HepG2 (cell line): ENCODE data around the gene AHRR.

ENCODE experiments used
- HDAC2 ChIP-seq: sonication (generic); formaldehyde crosslinking; IDR thresholded peaks from 2 replicates; pipeline ENCODE4 v1.4.0; 2020; ENCODE audit warnings: missing genetic modification reagents
- MXD4 ChIP-seq: IDR thresholded peaks from 2 replicates; pipeline ENCODE4 v1.6.1; 2016; ENCODE audit warnings: mild to moderate bottlenecking, missing biosample characterization, missing genetic modification reagents
- MYC ChIP-seq: sonication (generic); formaldehyde crosslinking; IDR thresholded peaks from 2 replicates; pipeline ENCODE4 v1.9.0; 2021; ENCODE audit warnings: missing genetic modification reagents, borderline replicate concordance
- POLR2AphosphoS2 ChIP-seq: IDR thresholded peaks from 2 replicates; pipeline ENCODE4 v1.6.1; 2011; ENCODE audit warnings: low read depth, low read length, improper control_type of control experiment
- RNF2 ChIP-seq: fragments of 450-650 bp; conservative IDR thresholded peaks from 2 replicates; pipeline ENCODE4 v1.6.1; 2016; ENCODE audit warnings: low read depth
- STAG1 ChIP-seq: sonication (generic); formaldehyde crosslinking; IDR thresholded peaks from 2 replicates; pipeline ENCODE4 v1.4.0; 2020; ENCODE audit warnings: missing genetic modification reagents
- ZNF180 ChIP-seq: sonication (generic); formaldehyde crosslinking; IDR thresholded peaks from 2 replicates; pipeline ENCODE4 v1.4.0; 2020; ENCODE audit warnings: low read depth, missing genetic modification reagents, borderline replicate concordance
- TF ChIP-seq, protein P1 (sequence below): sonication (generic); formaldehyde crosslinking; IDR thresholded peaks from 2 replicates; pipeline ENCODE4 v1.5.0; 2020; ENCODE audit warnings: mild to moderate bottlenecking, missing genetic modification reagents, moderate library complexity

- TF ChIP-seq HDAC2 (CRISPR knock-in tag), result no peak
- TF ChIP-seq POLR2AphosphoS2, result no peak
- TF ChIP-seq MXD4 (CRISPR knock-in tag), result no peak
- no peak for TF ChIP-seq MYC (CRISPR knock-in tag)
- TF ChIP-seq STAG1 (CRISPR knock-in tag), result no peak
- TF ChIP-seq ZNF180, result no peak
- no peak for TF ChIP-seq RNF2
- TF ChIP-seq, protein P1, sequence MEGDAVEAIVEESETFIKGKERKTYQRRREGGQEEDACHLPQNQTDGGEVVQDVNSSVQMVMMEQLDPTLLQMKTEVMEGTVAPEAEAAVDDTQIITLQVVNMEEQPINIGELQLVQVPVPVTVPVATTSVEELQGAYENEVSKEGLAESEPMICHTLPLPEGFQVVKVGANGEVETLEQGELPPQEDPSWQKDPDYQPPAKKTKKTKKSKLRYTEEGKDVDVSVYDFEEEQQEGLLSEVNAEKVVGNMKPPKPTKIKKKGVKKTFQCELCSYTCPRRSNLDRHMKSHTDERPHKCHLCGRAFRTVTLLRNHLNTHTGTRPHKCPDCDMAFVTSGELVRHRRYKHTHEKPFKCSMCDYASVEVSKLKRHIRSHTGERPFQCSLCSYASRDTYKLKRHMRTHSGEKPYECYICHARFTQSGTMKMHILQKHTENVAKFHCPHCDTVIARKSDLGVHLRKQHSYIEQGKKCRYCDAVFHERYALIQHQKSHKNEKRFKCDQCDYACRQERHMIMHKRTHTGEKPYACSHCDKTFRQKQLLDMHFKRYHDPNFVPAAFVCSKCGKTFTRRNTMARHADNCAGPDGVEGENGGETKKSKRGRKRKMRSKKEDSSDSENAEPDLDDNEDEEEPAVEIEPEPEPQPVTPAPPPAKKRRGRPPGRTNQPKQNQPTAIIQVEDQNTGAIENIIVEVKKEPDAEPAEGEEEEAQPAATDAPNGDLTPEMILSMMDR (CRISPR knock-in tag), result no peak
Observed at GRCh38 chr5:404666-405241, 83.2 kb downstream of the AHRR start.
